Stimulated activated CD4-positive, alpha-beta T cell treated with anti-CD3 and anti-CD28 coated beads, Interleukin-15, amount 100 ng/mL, for 1 hour (primary cell): ENCODE data around the gene PRPF19.
A peak's percentile ranks its signal among the peaks of the same experiment; 100 is the strongest.

Experiments used
- DNase-seq, 2 donors: peaks; one replicate each; pipeline ENCODE4 v3.0.0-alpha.2; 2020; ENCODE audit warnings: low read depth in 1 of 2, low spot score in 1 of 2

Gene PRPF19

GRCh38 chr11:60845338-60845737 is 61.0 kb downstream of the PRPF19 start:
- DNase-seq = no peak

DNA sequence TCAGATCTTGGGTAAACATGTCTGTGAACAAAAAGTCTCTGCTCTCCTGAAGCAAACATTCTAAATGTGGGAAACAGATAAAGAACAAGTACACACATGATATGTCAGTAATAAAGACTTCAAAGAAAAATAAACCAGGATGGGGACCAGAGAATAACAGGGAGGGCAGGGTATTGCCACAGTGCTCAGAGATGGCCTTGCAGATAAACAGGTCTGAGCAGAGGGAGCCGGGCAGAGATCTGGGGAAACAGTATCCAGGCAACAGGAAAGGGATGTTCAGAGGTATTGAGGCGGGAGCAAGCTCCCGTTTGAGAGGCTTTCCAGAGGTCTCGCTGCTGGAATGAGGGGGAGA is 61.5 kb downstream of the PRPF19 start:
- no peak for DNase-seq

GRCh38 chr11:60844045-60844869 is 62.1 kb downstream of the PRPF19 start:
- no peak for DNase-seq

DNA sequence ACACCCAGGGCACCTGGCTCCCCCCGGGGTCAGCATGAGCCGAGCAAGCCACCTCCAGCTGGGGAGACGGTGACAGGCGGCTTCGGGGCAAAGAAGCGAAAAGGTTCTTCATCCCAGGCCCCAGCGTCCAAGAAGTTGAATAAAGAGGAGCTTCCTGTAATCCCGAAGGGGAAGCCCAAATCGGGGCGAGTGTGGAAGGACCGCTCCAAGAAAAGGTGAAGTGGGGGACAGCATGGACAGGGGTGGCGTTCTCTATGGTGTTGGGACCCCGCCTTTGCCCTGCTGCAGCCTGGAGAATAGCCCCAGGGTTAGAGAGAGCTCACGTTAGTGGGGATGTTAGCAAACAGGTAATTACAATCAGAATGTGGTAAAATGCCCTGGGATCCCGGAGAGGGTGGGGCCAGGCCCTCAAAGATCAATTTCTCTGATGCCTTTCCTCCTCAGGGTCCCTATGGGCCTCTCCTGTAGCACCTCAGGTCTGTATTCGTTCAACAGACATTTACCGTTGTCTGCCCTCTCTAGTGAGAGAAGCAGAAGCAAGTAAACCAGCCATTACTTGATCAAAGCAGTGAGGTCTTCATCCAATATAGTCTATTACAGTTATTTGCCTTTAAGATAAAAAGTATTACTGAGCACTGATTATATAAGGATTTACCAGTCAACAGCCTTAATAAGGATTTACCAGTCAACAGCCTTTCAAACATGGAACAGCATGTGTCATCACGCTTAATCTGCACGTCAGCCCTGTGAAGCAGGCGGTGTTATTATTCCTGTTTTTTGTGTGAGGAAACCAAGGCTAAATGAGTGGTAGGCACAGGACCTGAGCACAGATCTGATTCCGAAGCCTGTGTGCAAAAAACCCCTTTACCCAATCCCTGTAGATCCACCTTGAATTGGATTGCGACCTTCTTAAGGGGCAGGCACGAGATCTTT is 63.5 kb downstream of the PRPF19 start:
- DNase-seq = no peak

- peak; percentile 96 to 99 for DNase-seq
Observed at GRCh38 chr11:60841797-60842667, 64.4 kb downstream of the PRPF19 start, which contains the start of gene CCDC86. Gene CCDC86 (plus strand): TSS chr11:60842113. CDS start chr11:60842125, 12 bp downstream.
